K562 (cell line): ENCODE measurements around the gene PACRG.

Experiments
- BHLHE40 ChIP-seq: IDR thresholded peaks from 2 replicates; pipeline ENCODE4 v1.6.1; 2011; ENCODE audit warnings: low read length, improper control_type of control experiment
- POLR2A ChIP-seq: fragments of 450-650 bp; conservative IDR thresholded peaks from 2 replicates; pipeline ENCODE4 v1.6.1; 2016
- SMAD1 ChIP-seq: fragments of 150-350 bp; IDR thresholded peaks from 2 replicates; pipeline ENCODE4 v1.6.1; 2014; ENCODE audit warnings: low read length, low read depth; ENCODE audit not compliant: partially characterized antibody
- SREBF2 ChIP-seq: sonication (generic); formaldehyde crosslinking; IDR thresholded peaks from 2 replicates; pipeline ENCODE4 v1.4.0; 2020; ENCODE audit warnings: mild to moderate bottlenecking, missing genetic modification reagents
- ZBED1 ChIP-seq: IDR thresholded peaks from 2 replicates; pipeline ENCODE4 v1.6.1; 2014
- ZNF263 ChIP-seq: sonication (generic); formaldehyde crosslinking; IDR thresholded peaks from 2 replicates; pipeline ENCODE4 v1.8.0; 2022; ENCODE audit warnings: mild to moderate bottlenecking, missing genetic modification reagents, borderline replicate concordance

DNA sequence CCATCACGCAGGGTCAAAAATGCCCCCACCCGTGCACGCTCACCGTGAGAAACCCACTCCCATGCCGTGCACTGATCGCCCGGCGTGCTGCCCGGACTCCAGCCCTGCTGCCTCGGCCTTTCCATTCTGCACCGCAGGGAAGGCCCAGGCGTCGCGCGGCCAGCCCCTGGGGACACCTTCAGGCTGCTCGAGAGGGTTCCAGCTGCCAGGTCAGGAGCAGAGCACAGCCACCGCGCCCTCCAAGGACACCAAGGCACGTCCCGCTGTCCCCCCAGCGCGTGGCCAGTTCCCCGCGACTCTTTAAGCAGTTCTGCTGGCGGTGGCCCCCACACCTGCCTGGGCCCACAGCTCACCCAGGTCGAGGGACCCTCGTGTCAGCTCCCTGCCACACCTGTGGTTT, 372.5 kb downstream of the PACRG start:
- no peak for TF ChIP-seq POLR2A
- TF ChIP-seq SMAD1, result no peak
- no peak for TF ChIP-seq SREBF2 (CRISPR knock-in tag)
- no peak for TF ChIP-seq ZBED1
- no peak for TF ChIP-seq ZNF263 (CRISPR knock-in tag)
- no peak for TF ChIP-seq BHLHE40
